Measurements from ENCODE around the gene OPCML.

The OPCML gene

GRCh38 chr11:133172349-133172748 is 360.0 kb downstream of the OPCML start:
- Histone ChIP-seq H3K27me3 (ENCODE audit: insufficient read depth, poor library complexity, severe bottlenecking) (no peaks in the 10 kb centered on the region), H3K4me3 (replicated peaks; ENCODE audit: insufficient read depth, low read length) (no peak overlapping the region), H3K27ac (replicated peaks) (no peak overlapping the region)
- no peak for TF ChIP-seq GABPA (IDR thresholded peaks at IDR 0.05; ENCODE audit: low read depth)
- TF ChIP-seq, protein P1, sequence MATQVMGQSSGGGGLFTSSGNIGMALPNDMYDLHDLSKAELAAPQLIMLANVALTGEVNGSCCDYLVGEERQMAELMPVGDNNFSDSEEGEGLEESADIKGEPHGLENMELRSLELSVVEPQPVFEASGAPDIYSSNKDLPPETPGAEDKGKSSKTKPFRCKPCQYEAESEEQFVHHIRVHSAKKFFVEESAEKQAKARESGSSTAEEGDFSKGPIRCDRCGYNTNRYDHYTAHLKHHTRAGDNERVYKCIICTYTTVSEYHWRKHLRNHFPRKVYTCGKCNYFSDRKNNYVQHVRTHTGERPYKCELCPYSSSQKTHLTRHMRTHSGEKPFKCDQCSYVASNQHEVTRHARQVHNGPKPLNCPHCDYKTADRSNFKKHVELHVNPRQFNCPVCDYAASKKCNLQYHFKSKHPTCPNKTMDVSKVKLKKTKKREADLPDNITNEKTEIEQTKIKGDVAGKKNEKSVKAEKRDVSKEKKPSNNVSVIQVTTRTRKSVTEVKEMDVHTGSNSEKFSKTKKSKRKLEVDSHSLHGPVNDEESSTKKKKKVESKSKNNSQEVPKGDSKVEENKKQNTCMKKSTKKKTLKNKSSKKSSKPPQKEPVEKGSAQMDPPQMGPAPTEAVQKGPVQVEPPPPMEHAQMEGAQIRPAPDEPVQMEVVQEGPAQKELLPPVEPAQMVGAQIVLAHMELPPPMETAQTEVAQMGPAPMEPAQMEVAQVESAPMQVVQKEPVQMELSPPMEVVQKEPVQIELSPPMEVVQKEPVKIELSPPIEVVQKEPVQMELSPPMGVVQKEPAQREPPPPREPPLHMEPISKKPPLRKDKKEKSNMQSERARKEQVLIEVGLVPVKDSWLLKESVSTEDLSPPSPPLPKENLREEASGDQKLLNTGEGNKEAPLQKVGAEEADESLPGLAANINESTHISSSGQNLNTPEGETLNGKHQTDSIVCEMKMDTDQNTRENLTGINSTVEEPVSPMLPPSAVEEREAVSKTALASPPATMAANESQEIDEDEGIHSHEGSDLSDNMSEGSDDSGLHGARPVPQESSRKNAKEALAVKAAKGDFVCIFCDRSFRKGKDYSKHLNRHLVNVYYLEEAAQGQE (IDR thresholded peaks at IDR 0.05; ENCODE audit: insufficient replicate concordance, low read depth), result no peak
- no peak for TF ChIP-seq CTCF (IDR thresholded peaks at IDR 0.05; ENCODE audit: insufficient read depth, low read length)
- TF ChIP-seq SPI1 (IDR thresholded peaks at IDR 0.05; ENCODE audit: borderline replicate concordance, low read depth), result no peak
- no peak for TF ChIP-seq POLR2AphosphoS5 (IDR thresholded peaks at IDR 0.05; ENCODE audit: low read depth)
- no peak for DNase-seq (ENCODE audit: low read depth in 1 of 2, low spot score in 1 of 2)

- H3K27ac ChIP-seq (replicated peaks), result no peak overlapping the region
- no peak overlapping the region for H3K4me3 ChIP-seq (replicated peaks; ENCODE audit: insufficient read depth, low read length)
- TF ChIP-seq SPI1 (IDR thresholded peaks at IDR 0.05; ENCODE audit: borderline replicate concordance, low read depth), result no peak
- TF ChIP-seq, protein P1 (IDR thresholded peaks at IDR 0.05; ENCODE audit: insufficient replicate concordance, low read depth), result no peak
- no peak for TF ChIP-seq GABPA (IDR thresholded peaks at IDR 0.05; ENCODE audit: low read depth)
- no peak for TF ChIP-seq POLR2AphosphoS5 (IDR thresholded peaks at IDR 0.05; ENCODE audit: low read depth)
- no peak for TF ChIP-seq CTCF (IDR thresholded peaks at IDR 0.05; ENCODE audit: insufficient read depth, low read length)
- DNase-seq (ENCODE audit: low read depth in 1 of 2, low spot score in 1 of 2), result no peak
- H3K27me3 ChIP-seq (ENCODE audit: insufficient read depth, poor library complexity, severe bottlenecking), result no peaks in the 10 kb centered on the region
Observed at GRCh38 chr11:133171374-133171773, 360.9 kb downstream of the OPCML start.

DNA sequence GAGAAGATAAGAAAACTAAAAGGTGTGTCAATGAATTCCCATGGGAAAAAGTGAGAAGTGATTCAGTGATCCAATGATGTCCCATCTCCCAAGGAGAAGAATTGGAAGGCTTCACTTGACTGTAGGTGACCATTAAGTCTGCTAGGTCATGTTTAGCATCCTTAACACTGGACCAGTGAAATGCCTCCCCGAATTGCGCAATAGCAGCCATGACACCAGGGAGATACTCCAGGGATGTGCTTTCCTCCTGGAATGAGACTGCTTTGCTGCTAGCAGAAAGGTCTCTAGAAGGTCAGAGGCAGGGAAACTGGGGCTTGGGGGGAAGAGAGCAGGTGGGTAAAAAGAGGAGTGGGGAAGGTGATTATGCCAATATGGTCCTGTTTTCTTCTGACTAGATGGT is 364.3 kb downstream of the OPCML start:
- H3K27me3 ChIP-seq (ENCODE audit: insufficient read depth, poor library complexity, severe bottlenecking), result no peaks in the 10 kb centered on the region
- DNase-seq (ENCODE audit: low read depth in 1 of 2, low spot score in 1 of 2), result no peak
- no peak overlapping the region for H3K4me3 ChIP-seq (replicated peaks; ENCODE audit: insufficient read depth, low read length)
- TF ChIP-seq POLR2AphosphoS5 (IDR thresholded peaks at IDR 0.05; ENCODE audit: low read depth), result no peak
- TF ChIP-seq GABPA (IDR thresholded peaks at IDR 0.05; ENCODE audit: low read depth), result no peak
- H3K27ac ChIP-seq (replicated peaks), result no peak overlapping the region

DNA sequence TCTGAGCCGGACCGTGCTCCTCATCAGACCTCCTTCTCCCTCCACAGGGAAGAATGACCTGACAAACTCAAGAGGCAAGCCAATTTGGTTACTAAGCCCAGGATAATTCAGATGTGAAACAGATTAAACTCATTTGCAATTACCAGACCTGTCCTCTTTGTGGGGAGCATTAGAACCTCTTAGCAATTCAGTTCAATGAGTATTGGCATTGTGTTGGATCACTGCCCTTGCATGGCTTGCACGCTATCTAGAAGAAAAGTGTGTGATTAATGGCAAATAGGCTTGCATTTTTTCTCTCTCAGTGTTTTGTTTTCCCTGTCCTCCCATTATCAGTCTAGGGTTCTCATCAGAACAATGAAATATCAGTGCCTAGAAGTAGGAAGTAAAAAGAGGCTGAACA is 365.6 kb downstream of the OPCML start:
- Histone ChIP-seq H3K27ac (replicated peaks) (no peak overlapping the region), H3K27me3 (ENCODE audit: insufficient read depth, poor library complexity, severe bottlenecking) (no peaks in the 10 kb centered on the region), H3K4me3 (replicated peaks; ENCODE audit: insufficient read depth, low read length) (no peak overlapping the region)
- TF ChIP-seq SPI1 (IDR thresholded peaks at IDR 0.05; ENCODE audit: borderline replicate concordance, low read depth), result no peak
- TF ChIP-seq, protein P1 (IDR thresholded peaks at IDR 0.05; ENCODE audit: insufficient replicate concordance, low read depth), result no peak
- no peak for TF ChIP-seq POLR2AphosphoS5 (IDR thresholded peaks at IDR 0.05; ENCODE audit: low read depth)
- no peak for TF ChIP-seq GABPA (IDR thresholded peaks at IDR 0.05; ENCODE audit: low read depth)
- TF ChIP-seq CTCF (IDR thresholded peaks at IDR 0.05; ENCODE audit: insufficient read depth, low read length), result no peak
- DNase-seq (ENCODE audit: low read depth in 1 of 2, low spot score in 1 of 2), result no peak

Measured in HL-60 (cell line).